SK-N-SH treated with all-trans-retinoic acid at 6 μM for 48 hours (cell line): ENCODE measurements around the gene FBN3.

ENCODE experiments used
- ATAC-seq: fragments of 200-7000 bp; cut with Tn5 transposase; 3 replicates; pipeline ENCODE4 v1.9.1; 2020; ENCODE audit warnings: mild to moderate bottlenecking, moderate library complexity
- ARNTL ChIP-seq: fragments of 450-650 bp; formaldehyde crosslinking; IDR thresholded peaks from 2 replicates; pipeline ENCODE4 v1.5.0; 2020; ENCODE audit warnings: low read depth, mild to moderate bottlenecking, moderate library complexity, borderline replicate concordance
- BACH2 ChIP-seq: fragments of 250-450 bp; sonication (Bioruptor Pico); IDR thresholded peaks from 2 replicates; pipeline ENCODE4 v1.9.0; 2021; ENCODE audit warnings: mild to moderate bottlenecking, borderline replicate concordance
- CREB5 ChIP-seq: fragments of 250-450 bp; sonication (Bioruptor Pico); IDR thresholded peaks from 2 replicates; pipeline ENCODE4 v1.5.1; 2020; ENCODE audit warnings: low read depth, mild to moderate bottlenecking, moderate library complexity
- CSDC2 ChIP-seq: fragments of 250-450 bp; sonication (Bioruptor Pico); IDR thresholded peaks from 2 replicates; pipeline ENCODE4 v1.5.0; 2020; ENCODE audit warnings: mild to moderate bottlenecking, moderate library complexity
- CSRNP3 ChIP-seq: fragments of 250-450 bp; sonication (Bioruptor Pico); IDR thresholded peaks from 2 replicates; pipeline ENCODE4 v1.5.1; 2021; ENCODE audit warnings: mild to moderate bottlenecking, moderate library complexity
- ESRRG ChIP-seq: fragments of 250-450 bp; sonication (Bioruptor Pico); IDR thresholded peaks from 2 replicates; pipeline ENCODE4 v1.6.1; 2021; ENCODE audit warnings: mild to moderate bottlenecking
- OSR1 ChIP-seq: fragments of 250-450 bp; sonication (Bioruptor Pico); IDR thresholded peaks from 2 replicates; pipeline ENCODE4 v1.8.0; 2022; ENCODE audit warnings: moderate library complexity, mild to moderate bottlenecking, inconsistent platforms
- PPARA ChIP-seq: fragments of 250-450 bp; sonication (Bioruptor Pico); IDR thresholded peaks from 2 replicates; pipeline ENCODE4 v1.5.0; 2020; ENCODE audit warnings: mild to moderate bottlenecking, borderline replicate concordance
- RARB ChIP-seq: fragments of 250-450 bp; sonication (Bioruptor Pico); IDR thresholded peaks from 2 replicates; pipeline ENCODE4 v1.8.0; 2021; ENCODE audit warnings: mild to moderate bottlenecking, moderate library complexity
- SNAI2 ChIP-seq: fragments of 250-450 bp; sonication (Bioruptor Pico); IDR thresholded peaks from 2 replicates; pipeline ENCODE4 v1.5.0; 2020; ENCODE audit warnings: mild to moderate bottlenecking, moderate library complexity
- TOX ChIP-seq: fragments of 250-450 bp; sonication (Bioruptor Pico); IDR thresholded peaks from 2 replicates; pipeline ENCODE4 v1.8.0; 2021; ENCODE audit warnings: mild to moderate bottlenecking, moderate library complexity, borderline replicate concordance
- ZFP30 ChIP-seq: fragments of 450-650 bp; formaldehyde crosslinking; IDR thresholded peaks from 2 replicates; pipeline ENCODE4 v1.5.0; 2022; ENCODE audit warnings: mild to moderate bottlenecking, moderate library complexity
- ZNF565 ChIP-seq: fragments of 450-650 bp; formaldehyde crosslinking; conservative IDR thresholded peaks from 2 replicates; pipeline ENCODE4 v1.5.0; 2020; ENCODE audit warnings: low read depth, mild to moderate bottlenecking, moderate library complexity
- ZNF70 ChIP-seq: fragments of 450-650 bp; formaldehyde crosslinking; IDR thresholded peaks from 2 replicates; pipeline ENCODE4 v1.5.0; 2020; ENCODE audit warnings: mild to moderate bottlenecking, moderate library complexity
- ZNF8 ChIP-seq: fragments of 450-650 bp; formaldehyde crosslinking; IDR thresholded peaks from 2 replicates; pipeline ENCODE4 v1.5.0; 2020; ENCODE audit warnings: mild to moderate bottlenecking, moderate library complexity
- TF ChIP-seq, protein P1 (sequence below): fragments of 250-450 bp; sonication (Bioruptor Pico); IDR thresholded peaks from 2 replicates; pipeline ENCODE4 v1.8.0; 2020; ENCODE audit warnings: mild to moderate bottlenecking, moderate library complexity, borderline replicate concordance
- TF ChIP-seq, protein P2 (sequence below): fragments of 250-450 bp; sonication (Bioruptor Pico); IDR thresholded peaks from 2 replicates; pipeline ENCODE4 v1.8.0; 2021; ENCODE audit warnings: low read depth, mild to moderate bottlenecking, moderate library complexity, borderline replicate concordance
- TF ChIP-seq, protein P3 (sequence below): fragments of 250-450 bp; sonication (Bioruptor Pico); IDR thresholded peaks from 2 replicates; pipeline ENCODE4 v1.5.0; 2020; ENCODE audit warnings: mild to moderate bottlenecking, moderate library complexity

Gene FBN3

GRCh38 chr19:8194528-8195267, 45.3 kb upstream of the FBN3 start:
- TF ChIP-seq, protein P1, sequence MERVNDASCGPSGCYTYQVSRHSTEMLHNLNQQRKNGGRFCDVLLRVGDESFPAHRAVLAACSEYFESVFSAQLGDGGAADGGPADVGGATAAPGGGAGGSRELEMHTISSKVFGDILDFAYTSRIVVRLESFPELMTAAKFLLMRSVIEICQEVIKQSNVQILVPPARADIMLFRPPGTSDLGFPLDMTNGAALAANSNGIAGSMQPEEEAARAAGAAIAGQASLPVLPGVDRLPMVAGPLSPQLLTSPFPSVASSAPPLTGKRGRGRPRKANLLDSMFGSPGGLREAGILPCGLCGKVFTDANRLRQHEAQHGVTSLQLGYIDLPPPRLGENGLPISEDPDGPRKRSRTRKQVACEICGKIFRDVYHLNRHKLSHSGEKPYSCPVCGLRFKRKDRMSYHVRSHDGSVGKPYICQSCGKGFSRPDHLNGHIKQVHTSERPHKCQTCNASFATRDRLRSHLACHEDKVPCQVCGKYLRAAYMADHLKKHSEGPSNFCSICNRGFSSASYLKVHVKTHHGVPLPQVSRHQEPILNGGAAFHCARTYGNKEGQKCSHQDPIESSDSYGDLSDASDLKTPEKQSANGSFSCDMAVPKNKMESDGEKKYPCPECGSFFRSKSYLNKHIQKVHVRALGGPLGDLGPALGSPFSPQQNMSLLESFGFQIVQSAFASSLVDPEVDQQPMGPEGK (CRISPR knock-in tag) = no peak
- TF ChIP-seq TOX (CRISPR knock-in tag) (no peak), SNAI2 (no peak), ZNF70 (no peak), CSDC2 (CRISPR knock-in tag) (no peak), CSRNP3 (no peak), ESRRG (no peak)
- TF ChIP-seq, protein P2, sequence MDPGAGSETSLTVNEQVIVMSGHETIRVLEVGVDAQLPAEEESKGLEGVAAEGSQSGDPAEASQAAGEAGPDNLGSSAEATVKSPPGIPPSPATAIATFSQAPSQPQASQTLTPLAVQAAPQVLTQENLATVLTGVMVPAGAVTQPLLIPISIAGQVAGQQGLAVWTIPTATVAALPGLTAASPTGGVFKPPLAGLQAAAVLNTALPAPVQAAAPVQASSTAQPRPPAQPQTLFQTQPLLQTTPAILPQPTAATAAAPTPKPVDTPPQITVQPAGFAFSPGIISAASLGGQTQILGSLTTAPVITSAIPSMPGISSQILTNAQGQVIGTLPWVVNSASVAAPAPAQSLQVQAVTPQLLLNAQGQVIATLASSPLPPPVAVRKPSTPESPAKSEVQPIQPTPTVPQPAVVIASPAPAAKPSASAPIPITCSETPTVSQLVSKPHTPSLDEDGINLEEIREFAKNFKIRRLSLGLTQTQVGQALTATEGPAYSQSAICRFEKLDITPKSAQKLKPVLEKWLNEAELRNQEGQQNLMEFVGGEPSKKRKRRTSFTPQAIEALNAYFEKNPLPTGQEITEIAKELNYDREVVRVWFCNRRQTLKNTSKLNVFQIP = no peak
- TF ChIP-seq, protein P3, sequence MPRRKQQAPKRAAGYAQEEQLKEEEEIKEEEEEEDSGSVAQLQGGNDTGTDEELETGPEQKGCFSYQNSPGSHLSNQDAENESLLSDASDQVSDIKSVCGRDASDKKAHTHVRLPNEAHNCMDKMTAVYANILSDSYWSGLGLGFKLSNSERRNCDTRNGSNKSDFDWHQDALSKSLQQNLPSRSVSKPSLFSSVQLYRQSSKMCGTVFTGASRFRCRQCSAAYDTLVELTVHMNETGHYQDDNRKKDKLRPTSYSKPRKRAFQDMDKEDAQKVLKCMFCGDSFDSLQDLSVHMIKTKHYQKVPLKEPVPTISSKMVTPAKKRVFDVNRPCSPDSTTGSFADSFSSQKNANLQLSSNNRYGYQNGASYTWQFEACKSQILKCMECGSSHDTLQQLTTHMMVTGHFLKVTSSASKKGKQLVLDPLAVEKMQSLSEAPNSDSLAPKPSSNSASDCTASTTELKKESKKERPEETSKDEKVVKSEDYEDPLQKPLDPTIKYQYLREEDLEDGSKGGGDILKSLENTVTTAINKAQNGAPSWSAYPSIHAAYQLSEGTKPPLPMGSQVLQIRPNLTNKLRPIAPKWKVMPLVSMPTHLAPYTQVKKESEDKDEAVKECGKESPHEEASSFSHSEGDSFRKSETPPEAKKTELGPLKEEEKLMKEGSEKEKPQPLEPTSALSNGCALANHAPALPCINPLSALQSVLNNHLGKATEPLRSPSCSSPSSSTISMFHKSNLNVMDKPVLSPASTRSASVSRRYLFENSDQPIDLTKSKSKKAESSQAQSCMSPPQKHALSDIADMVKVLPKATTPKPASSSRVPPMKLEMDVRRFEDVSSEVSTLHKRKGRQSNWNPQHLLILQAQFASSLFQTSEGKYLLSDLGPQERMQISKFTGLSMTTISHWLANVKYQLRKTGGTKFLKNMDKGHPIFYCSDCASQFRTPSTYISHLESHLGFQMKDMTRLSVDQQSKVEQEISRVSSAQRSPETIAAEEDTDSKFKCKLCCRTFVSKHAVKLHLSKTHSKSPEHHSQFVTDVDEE (CRISPR knock-in tag) = no peak
- no peak for ATAC-seq

GRCh38 chr19:8192221-8192820, 42.9 kb upstream of the FBN3 start:
- TF ChIP-seq ZNF565 (CRISPR knock-in tag) (no peak), TOX (CRISPR knock-in tag) (no peak), BACH2 (CRISPR knock-in tag) (no peak), ARNTL (CRISPR knock-in tag) (no peak), CREB5 (CRISPR knock-in tag) (no peak), RARB (no peak), OSR1 (CRISPR knock-in tag) (no peak), ZFP30 (no peak), ZNF8 (CRISPR knock-in tag) (no peak), ZNF70 (no peak), SNAI2 (no peak), PPARA (CRISPR knock-in tag) (no peak), CSDC2 (CRISPR knock-in tag) (no peak), CSRNP3 (no peak)
- TF ChIP-seq, protein P1 (CRISPR knock-in tag) = no peak
- TF ChIP-seq, protein P3 (CRISPR knock-in tag) = no peak
- TF ChIP-seq, all 23 proteins: peak for 0
- ATAC-seq = no peak
